HG02973 (cell line): ENCODE measurements around the gene ZNF230.

Experiments used
- ATAC-seq: cut with Tn5 transposase; IDR thresholded peaks from one replicate; pipeline ENCODE4 v1.9.1; 2021; ENCODE audit warnings: moderate library complexity; ENCODE audit not compliant: unreplicated experiment

ZNF230 gene

GRCh38 chr19:44032001-44032610 lies 29.3 kb downstream of the ZNF230 start:
- no peak for ATAC-seq

- no peak for ATAC-seq
Observed at GRCh38 chr19:44042147-44042546, 39.4 kb downstream of the ZNF230 start.

- no peak for ATAC-seq
Observed at GRCh38 chr19:44050740-44051649, 48.2 kb downstream of the ZNF230 start.

- ATAC-seq, result no peak
Observed at GRCh38 chr19:44051650-44052402, 49.1 kb downstream of the ZNF230 start, which contains the start of gene ZNF223. ZNF223 (plus strand) TSS chr19:44052036; CDS start chr19:44055177, 3,141 bp downstream.

- no peak for ATAC-seq
Observed at GRCh38 chr19:44055870-44056269, 53.1 kb downstream of the ZNF230 start.

- no peak for ATAC-seq
Observed at GRCh38 chr19:44059229-44059628, 56.5 kb downstream of the ZNF230 start.

- no peak for ATAC-seq
Observed at GRCh38 chr19:44061038-44061437, 58.3 kb downstream of the ZNF230 start.
